HEK293 (cell line): Measurements from ENCODE around the gene KATNAL2.

Experiments used
- CTCF ChIA-PET: fragments of 350-600 bp; formaldehyde crosslinking; extraction: SDS; loops from one replicate; lab custom pipeline; 2021; ENCODE audit warnings: antibody characterized with exemption; lab: Yijun Ruan, JAX
- POLR2A ChIA-PET: fragments of 300-600 bp; formaldehyde crosslinking; extraction: SDS; loops from one replicate; lab custom pipeline; 2020; ENCODE audit warnings: antibody characterized with exemption, inconsistent platforms; lab: Yijun Ruan, JAX
- H3K27ac ChIP-seq: fragments of 200-500 bp; sonication (Bioruptor generic); 2 replicates; pipeline ENCODE4 v1.5.1; 2014; ENCODE audit warnings: low read depth, low read length, control low read depth, inconsistent platforms; ENCODE audit errors: extremely low read depth
- H3K36me3 ChIP-seq, 2 experiments: fragments of 200-500 bp in 1 of 2; sonication (Bioruptor generic) in 1 of 2; 1 replicate in 1 of 2; 2 replicates in 1 of 2; pipeline ENCODE4 v1.5.1; 2014 to 2017; ENCODE audit warnings: inconsistent platforms in 2 of 2, low read length in 2 of 2; ENCODE audit not compliant: control insufficient read depth in 2 of 2, insufficient read depth in 1 of 2
- H3K4me1 ChIP-seq: fragments of 200-500 bp; sonication (Bioruptor generic); 2 replicates; pipeline ENCODE4 v1.5.1; 2014; ENCODE audit warnings: mild to moderate bottlenecking, low read length, inconsistent platforms; ENCODE audit not compliant: control insufficient read depth, insufficient read depth
- H3K4me3 ChIP-seq: 2 replicates; pipeline ENCODE4 v1.5.1; 2011; ENCODE audit warnings: low read depth, mild to moderate bottlenecking, control low read depth, low read length, moderate library complexity
- H3K9me3 ChIP-seq: fragments of 200-500 bp; sonication (Bioruptor generic); 2 replicates; pipeline ENCODE4 v1.5.1; 2014; ENCODE audit warnings: low read depth, low read length, inconsistent platforms; ENCODE audit not compliant: control insufficient read depth, insufficient read depth
- GFI1B ChIP-seq: fragments of 450-650 bp; formaldehyde crosslinking; IDR thresholded peaks from 2 replicates; pipeline ENCODE4 v1.5.1; 2016; ENCODE audit warnings: missing biosample characterization, missing genetic modification characterization
- GLIS1 ChIP-seq: fragments of 450-650 bp; formaldehyde crosslinking; IDR thresholded peaks from 2 replicates; pipeline ENCODE4 v1.5.1; 2016; ENCODE audit warnings: missing biosample characterization, missing genetic modification characterization
- MZF1 ChIP-seq: fragments of 450-650 bp; formaldehyde crosslinking; IDR thresholded peaks from 2 replicates; pipeline ENCODE4 v1.5.1; 2017; ENCODE audit warnings: missing biosample characterization, missing genetic modification characterization, borderline replicate concordance
- SETDB1 ChIP-seq: IDR thresholded peaks from one replicate; pipeline ENCODE4 v1.6.1; 2017; ENCODE audit warnings: mild to moderate bottlenecking, low read length, moderate library complexity, mixed read lengths; ENCODE audit not compliant: insufficient read length
- ZBTB8A ChIP-seq: fragments of 450-650 bp; formaldehyde crosslinking; IDR thresholded peaks from 2 replicates; pipeline ENCODE4 v1.5.1; 2016; ENCODE audit warnings: missing biosample characterization, missing genetic modification characterization
- ZFP69B ChIP-seq: fragments of 450-650 bp; formaldehyde crosslinking; IDR thresholded peaks from 2 replicates; pipeline ENCODE4 v1.5.1; 2016; ENCODE audit warnings: missing biosample characterization, missing genetic modification characterization
- ZNF155 ChIP-seq: fragments of 450-650 bp; formaldehyde crosslinking; IDR thresholded peaks from 2 replicates; pipeline ENCODE4 v1.5.1; 2016; ENCODE audit warnings: missing biosample characterization, missing genetic modification characterization
- ZNF239 ChIP-seq: fragments of 450-650 bp; formaldehyde crosslinking; IDR thresholded peaks from 2 replicates; pipeline ENCODE4 v1.5.1; 2016; ENCODE audit warnings: missing biosample characterization, missing genetic modification characterization
- ZNF274 ChIP-seq, 2 experiments: fragments of 200-500 bp in 1 of 2; fragments of 450-650 bp in 1 of 2; sonication (Bioruptor generic) in 1 of 2; formaldehyde crosslinking in 1 of 2; IDR thresholded peaks; 2 replicates each; pipeline versions ENCODE4 v1.5.1 to v1.6.1; 2014 to 2016; ENCODE audit warnings: borderline replicate concordance in 1 of 2, inconsistent platforms in 1 of 2, low read length in 1 of 2, missing biosample characterization in 1 of 2, missing genetic modification characterization in 1 of 2
- ZNF530 ChIP-seq: fragments of 450-650 bp; formaldehyde crosslinking; IDR thresholded peaks from 2 replicates; pipeline ENCODE4 v1.5.1; 2016; ENCODE audit warnings: low read depth, missing biosample characterization, missing genetic modification characterization
- ZNF623 ChIP-seq: fragments of 450-650 bp; formaldehyde crosslinking; IDR thresholded peaks from 2 replicates; pipeline ENCODE4 v1.5.1; 2016; ENCODE audit warnings: missing biosample characterization, missing genetic modification characterization
- ZNF830 ChIP-seq: fragments of 450-650 bp; IDR thresholded peaks from 2 replicates; pipeline ENCODE4 v1.5.0; 2018; ENCODE audit warnings: missing biosample characterization, missing genetic modification characterization, low read depth, mild to moderate bottlenecking, moderate library complexity
- ZXDB ChIP-seq: fragments of 450-650 bp; formaldehyde crosslinking; IDR thresholded peaks from 2 replicates; pipeline ENCODE4 v1.5.1; 2016; ENCODE audit warnings: missing biosample characterization, missing genetic modification characterization
- TF ChIP-seq, protein P1 (sequence below): fragments of 450-650 bp; formaldehyde crosslinking; IDR thresholded peaks from 2 replicates; pipeline ENCODE4 v1.5.1; 2016; ENCODE audit warnings: missing biosample characterization, missing genetic modification characterization
- TF ChIP-seq, protein P2 (sequence below): fragments of 450-650 bp; formaldehyde crosslinking; IDR thresholded peaks from 2 replicates; pipeline ENCODE4 v1.5.1; 2017; ENCODE audit warnings: missing biosample characterization, mild to moderate bottlenecking, missing genetic modification characterization, moderate library complexity
- TF ChIP-seq, protein P3 (sequence below): fragments of 450-650 bp; formaldehyde crosslinking; IDR thresholded peaks from 2 replicates; pipeline ENCODE4 v1.5.1; 2017; ENCODE audit warnings: missing biosample characterization, missing genetic modification characterization
- TF ChIP-seq, protein P4 (sequence below): IDR thresholded peaks from 2 replicates; pipeline ENCODE4 v1.6.1; 2011; ENCODE audit warnings: mild to moderate bottlenecking, low read depth, low read length, borderline replicate concordance
- TF ChIP-seq, protein P5 (sequence below): fragments of 450-650 bp; formaldehyde crosslinking; IDR thresholded peaks from 2 replicates; pipeline ENCODE4 v1.5.1; 2017; ENCODE audit warnings: missing biosample characterization, missing genetic modification characterization
- TF ChIP-seq, protein P6 (sequence below): fragments of 450-650 bp; formaldehyde crosslinking; IDR thresholded peaks from 2 replicates; pipeline ENCODE4 v1.5.1; 2016; ENCODE audit warnings: missing biosample characterization, missing genetic modification characterization

KATNAL2 gene

DNA sequence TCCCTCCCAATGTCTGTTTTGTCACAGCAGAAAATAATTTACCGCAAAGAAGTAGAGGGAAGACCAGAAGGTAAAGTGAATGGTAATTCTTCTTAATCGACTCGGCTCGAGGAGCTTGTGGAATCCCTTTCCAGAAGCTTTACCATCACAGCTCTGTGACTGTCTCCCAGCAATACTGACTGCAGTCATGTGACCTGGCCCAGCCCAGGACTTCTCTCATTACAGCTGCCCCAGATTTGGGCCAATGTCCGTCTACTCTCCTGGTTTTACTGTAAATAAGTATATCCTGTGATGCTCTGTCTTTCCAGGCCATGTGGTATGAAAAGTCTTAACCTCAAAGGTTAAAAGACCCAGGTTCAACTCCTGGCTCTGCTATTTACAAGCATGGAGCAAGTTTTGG lies 137.0 kb downstream of the KATNAL2 start:
- Histone ChIP-seq H3K27ac (no peak overlapping the region), H3K36me3 (no peaks in the 10 kb centered on the region), H3K4me1 (no peaks in the 10 kb centered on the region), H3K4me3 (no peak overlapping the region), H3K9me3 (no peaks in the 10 kb centered on the region)
- POLR2A ChIA-PET, result no interaction called here
- TF ChIP-seq, protein P1, sequence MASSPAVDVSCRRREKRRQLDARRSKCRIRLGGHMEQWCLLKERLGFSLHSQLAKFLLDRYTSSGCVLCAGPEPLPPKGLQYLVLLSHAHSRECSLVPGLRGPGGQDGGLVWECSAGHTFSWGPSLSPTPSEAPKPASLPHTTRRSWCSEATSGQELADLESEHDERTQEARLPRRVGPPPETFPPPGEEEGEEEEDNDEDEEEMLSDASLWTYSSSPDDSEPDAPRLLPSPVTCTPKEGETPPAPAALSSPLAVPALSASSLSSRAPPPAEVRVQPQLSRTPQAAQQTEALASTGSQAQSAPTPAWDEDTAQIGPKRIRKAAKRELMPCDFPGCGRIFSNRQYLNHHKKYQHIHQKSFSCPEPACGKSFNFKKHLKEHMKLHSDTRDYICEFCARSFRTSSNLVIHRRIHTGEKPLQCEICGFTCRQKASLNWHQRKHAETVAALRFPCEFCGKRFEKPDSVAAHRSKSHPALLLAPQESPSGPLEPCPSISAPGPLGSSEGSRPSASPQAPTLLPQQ (tag by site-specific recombination), result no peak
- no peak for TF ChIP-seq ZXDB (tag by site-specific recombination)
- no peak for TF ChIP-seq ZBTB8A (tag by site-specific recombination)
- no peak for TF ChIP-seq SETDB1
- TF ChIP-seq, protein P2, sequence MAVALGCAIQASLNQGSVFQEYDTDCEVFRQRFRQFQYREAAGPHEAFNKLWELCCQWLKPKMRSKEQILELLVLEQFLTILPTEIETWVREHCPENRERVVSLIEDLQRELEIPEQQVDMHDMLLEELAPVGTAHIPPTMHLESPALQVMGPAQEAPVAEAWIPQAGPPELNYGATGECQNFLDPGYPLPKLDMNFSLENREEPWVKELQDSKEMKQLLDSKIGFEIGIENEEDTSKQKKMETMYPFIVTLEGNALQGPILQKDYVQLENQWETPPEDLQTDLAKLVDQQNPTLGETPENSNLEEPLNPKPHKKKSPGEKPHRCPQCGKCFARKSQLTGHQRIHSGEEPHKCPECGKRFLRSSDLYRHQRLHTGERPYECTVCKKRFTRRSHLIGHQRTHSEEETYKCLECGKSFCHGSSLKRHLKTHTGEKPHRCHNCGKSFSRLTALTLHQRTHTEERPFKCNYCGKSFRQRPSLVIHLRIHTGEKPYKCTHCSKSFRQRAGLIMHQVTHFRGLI (tag by site-specific recombination), result no peak
- TF ChIP-seq GLIS1 (tag by site-specific recombination), result no peak
- TF ChIP-seq ZNF830, result no peak
- no peak for TF ChIP-seq ZNF623 (tag by site-specific recombination)
- TF ChIP-seq, protein P3, sequence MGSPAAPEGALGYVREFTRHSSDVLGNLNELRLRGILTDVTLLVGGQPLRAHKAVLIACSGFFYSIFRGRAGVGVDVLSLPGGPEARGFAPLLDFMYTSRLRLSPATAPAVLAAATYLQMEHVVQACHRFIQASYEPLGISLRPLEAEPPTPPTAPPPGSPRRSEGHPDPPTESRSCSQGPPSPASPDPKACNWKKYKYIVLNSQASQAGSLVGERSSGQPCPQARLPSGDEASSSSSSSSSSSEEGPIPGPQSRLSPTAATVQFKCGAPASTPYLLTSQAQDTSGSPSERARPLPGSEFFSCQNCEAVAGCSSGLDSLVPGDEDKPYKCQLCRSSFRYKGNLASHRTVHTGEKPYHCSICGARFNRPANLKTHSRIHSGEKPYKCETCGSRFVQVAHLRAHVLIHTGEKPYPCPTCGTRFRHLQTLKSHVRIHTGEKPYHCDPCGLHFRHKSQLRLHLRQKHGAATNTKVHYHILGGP, result no peak
- CTCF ChIA-PET, result interaction anchor here (0.6 to 2.1 kb wide), 5 partner anchors 120 to 702 kb away, joined by 3 to 17 read pairs (median 3); no protein-coding TSS in a partner anchor

DNA sequence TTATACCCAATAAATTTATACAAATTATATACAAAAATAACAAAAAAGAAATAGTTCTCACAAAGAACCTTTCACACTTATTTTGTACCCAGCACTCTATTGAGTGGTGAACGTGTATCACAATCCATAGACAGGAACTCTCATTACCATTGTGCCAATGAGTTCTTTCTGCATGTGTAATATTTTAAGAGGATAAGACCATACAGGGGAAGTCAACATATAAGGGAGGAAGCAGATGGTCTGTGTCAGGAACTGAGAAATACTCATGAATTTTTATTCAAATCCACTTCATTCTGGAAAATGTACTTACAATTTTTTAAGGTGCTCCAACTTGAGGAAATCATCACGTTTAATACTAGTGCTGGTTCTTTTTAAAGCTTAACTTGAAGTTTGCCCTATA lies 145.1 kb downstream of the KATNAL2 start:
- Histone ChIP-seq H3K4me3 (no peak overlapping the region), H3K36me3 (no peaks in the 10 kb centered on the region), H3K9me3 (no peaks in the 10 kb centered on the region), H3K4me1 (no peaks in the 10 kb centered on the region), H3K27ac (no peak overlapping the region)
- CTCF ChIA-PET, result no interaction called here
- TF ChIP-seq ZNF239 (tag by site-specific recombination), result no peak
- TF ChIP-seq MZF1 (tag by site-specific recombination), result no peak
- TF ChIP-seq, protein P4, sequence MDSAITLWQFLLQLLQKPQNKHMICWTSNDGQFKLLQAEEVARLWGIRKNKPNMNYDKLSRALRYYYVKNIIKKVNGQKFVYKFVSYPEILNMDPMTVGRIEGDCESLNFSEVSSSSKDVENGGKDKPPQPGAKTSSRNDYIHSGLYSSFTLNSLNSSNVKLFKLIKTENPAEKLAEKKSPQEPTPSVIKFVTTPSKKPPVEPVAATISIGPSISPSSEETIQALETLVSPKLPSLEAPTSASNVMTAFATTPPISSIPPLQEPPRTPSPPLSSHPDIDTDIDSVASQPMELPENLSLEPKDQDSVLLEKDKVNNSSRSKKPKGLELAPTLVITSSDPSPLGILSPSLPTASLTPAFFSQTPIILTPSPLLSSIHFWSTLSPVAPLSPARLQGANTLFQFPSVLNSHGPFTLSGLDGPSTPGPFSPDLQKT, result no peak
- no peak for TF ChIP-seq ZNF274 (IDR thresholded peaks at IDR 0.05; ENCODE audit: low read length)
- no peak for TF ChIP-seq ZNF274 (tag by site-specific recombination; IDR thresholded peaks at IDR 0.05; ENCODE audit: borderline replicate concordance)
- TF ChIP-seq GFI1B, result no peak
- no peak for TF ChIP-seq ZNF530 (tag by site-specific recombination)
- TF ChIP-seq, protein P5, sequence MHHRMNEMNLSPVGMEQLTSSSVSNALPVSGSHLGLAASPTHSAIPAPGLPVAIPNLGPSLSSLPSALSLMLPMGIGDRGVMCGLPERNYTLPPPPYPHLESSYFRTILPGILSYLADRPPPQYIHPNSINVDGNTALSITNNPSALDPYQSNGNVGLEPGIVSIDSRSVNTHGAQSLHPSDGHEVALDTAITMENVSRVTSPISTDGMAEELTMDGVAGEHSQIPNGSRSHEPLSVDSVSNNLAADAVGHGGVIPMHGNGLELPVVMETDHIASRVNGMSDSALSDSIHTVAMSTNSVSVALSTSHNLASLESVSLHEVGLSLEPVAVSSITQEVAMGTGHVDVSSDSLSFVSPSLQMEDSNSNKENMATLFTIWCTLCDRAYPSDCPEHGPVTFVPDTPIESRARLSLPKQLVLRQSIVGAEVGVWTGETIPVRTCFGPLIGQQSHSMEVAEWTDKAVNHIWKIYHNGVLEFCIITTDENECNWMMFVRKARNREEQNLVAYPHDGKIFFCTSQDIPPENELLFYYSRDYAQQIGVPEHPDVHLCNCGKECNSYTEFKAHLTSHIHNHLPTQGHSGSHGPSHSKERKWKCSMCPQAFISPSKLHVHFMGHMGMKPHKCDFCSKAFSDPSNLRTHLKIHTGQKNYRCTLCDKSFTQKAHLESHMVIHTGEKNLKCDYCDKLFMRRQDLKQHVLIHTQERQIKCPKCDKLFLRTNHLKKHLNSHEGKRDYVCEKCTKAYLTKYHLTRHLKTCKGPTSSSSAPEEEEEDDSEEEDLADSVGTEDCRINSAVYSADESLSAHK (tag by site-specific recombination), result no peak
- TF ChIP-seq ZNF155 (tag by site-specific recombination), result no peak
- TF ChIP-seq ZFP69B (tag by site-specific recombination), result no peak
- TF ChIP-seq, protein P6, sequence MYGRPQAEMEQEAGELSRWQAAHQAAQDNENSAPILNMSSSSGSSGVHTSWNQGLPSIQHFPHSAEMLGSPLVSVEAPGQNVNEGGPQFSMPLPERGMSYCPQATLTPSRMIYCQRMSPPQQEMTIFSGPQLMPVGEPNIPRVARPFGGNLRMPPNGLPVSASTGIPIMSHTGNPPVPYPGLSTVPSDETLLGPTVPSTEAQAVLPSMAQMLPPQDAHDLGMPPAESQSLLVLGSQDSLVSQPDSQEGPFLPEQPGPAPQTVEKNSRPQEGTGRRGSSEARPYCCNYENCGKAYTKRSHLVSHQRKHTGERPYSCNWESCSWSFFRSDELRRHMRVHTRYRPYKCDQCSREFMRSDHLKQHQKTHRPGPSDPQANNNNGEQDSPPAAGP (tag by site-specific recombination), result no peak
- POLR2A ChIA-PET, result no interaction called here
